ENCODE measurements around the gene IDE. TPM values are rescaled to one million over a fixed set of nuclear protein-coding genes. Genes with fewer than 3 reads are reported as not detected.

IDE gene
- total RNA-seq, 1 experiment from 2014 or later = 66.4 TPM

Other genes starting within 250 kb of the IDE start
- 21.3 and 27.3 TPM in 2 replicates for gene KIF11, start 19.0 kb upstream of the IDE start, total RNA-seq (2022)
- 0.19 and 0.54 TPM in 2 replicates for gene HHEX, start 115.9 kb upstream of the IDE start, total RNA-seq (2022)

All from MCF 10A (cell line).